ENCODE measurements around the gene FBXW5.

FBXW5 gene

GRCh38 chr9:136980669-136981478, 36.3 kb upstream of the FBXW5 start:
- ATAC-seq (no peak), DNase-seq (ENCODE audit: low spot score in 2 of 2) (no peak)
- H3K4me1 Mint-ChIP-seq, result peaks cover 23% of the 10 kb centered on the region
- H3K27ac Mint-ChIP-seq, result no peak overlapping the region
- H3K4me3 Mint-ChIP-seq, result no peak overlapping the region
- H3K36me3 Mint-ChIP-seq, result no peaks in the 10 kb centered on the region
- no peaks in the 10 kb centered on the region for H3K9me3 Mint-ChIP-seq

- H3K4me3 Mint-ChIP-seq, result no peak overlapping the region
- no peaks in the 10 kb centered on the region for H3K9me3 Mint-ChIP-seq
- DNase-seq (ENCODE audit: low spot score in 2 of 2), result no peak
- no peak for ATAC-seq
- peaks cover 32% of the 10 kb centered on the region for H3K4me1 Mint-ChIP-seq
- H3K36me3 Mint-ChIP-seq, result no peaks in the 10 kb centered on the region
- H3K27ac Mint-ChIP-seq, result no peak overlapping the region
Observed at GRCh38 chr9:136979769-136980587, 35.4 kb upstream of the FBXW5 start.

GRCh38 chr9:136978865-136979544, 34.5 kb upstream of the FBXW5 start:
- no peak for ATAC-seq
- no peak overlapping the region for H3K4me3 Mint-ChIP-seq

GRCh38 chr9:136978073-136978864, 33.7 kb upstream of the FBXW5 start:
- peak; percentile 8 for ATAC-seq
- DNase-seq (ENCODE audit: low spot score in 2 of 2), result peak; percentile 71 to 86
- Mint-ChIP-seq H3K4me3 (peak overlapping the region; percentile 42), H3K4me1 (peaks cover 38% of the 10 kb centered on the region), H3K36me3 (no peaks in the 10 kb centered on the region), H3K9me3 (no peaks in the 10 kb centered on the region), H3K27ac (no peak overlapping the region)

More at GRCh38 chr9:136978865-136979544, 34.5 kb upstream of the FBXW5 start:
- no peak for DNase-seq (ENCODE audit: low spot score in 2 of 2)
- H3K9me3 Mint-ChIP-seq, result no peaks in the 10 kb centered on the region
- no peak overlapping the region for H3K27ac Mint-ChIP-seq
- no peaks in the 10 kb centered on the region for H3K36me3 Mint-ChIP-seq
- H3K4me1 Mint-ChIP-seq, result peaks cover 40% of the 10 kb centered on the region

GRCh38 chr9:136977649-136978072, 33.1 kb upstream of the FBXW5 start:
- H3K4me1 Mint-ChIP-seq, result peaks cover 38% of the 10 kb centered on the region
- ATAC-seq (no peak), DNase-seq (ENCODE audit: low spot score in 2 of 2) (no peak)
- H3K36me3 Mint-ChIP-seq, result no peaks in the 10 kb centered on the region
- no peaks in the 10 kb centered on the region for H3K9me3 Mint-ChIP-seq
- H3K4me3 Mint-ChIP-seq, result peak overlapping the region; percentile 42
- H3K27ac Mint-ChIP-seq, result no peak overlapping the region

- no peaks in the 10 kb centered on the region for H3K9me3 Mint-ChIP-seq
- DNase-seq (ENCODE audit: low spot score in 2 of 2) (no peak), ATAC-seq (no peak)
- peak within 1 kb of the TSS; percentile 50 for H3K4me3 Mint-ChIP-seq
- H3K4me1 Mint-ChIP-seq, result peaks cover 38% of the 10 kb centered on the region
- no peaks in the 10 kb centered on the region for H3K36me3 Mint-ChIP-seq
- peak within 1 kb of the TSS; percentile 69 for H3K27ac Mint-ChIP-seq
Observed at GRCh38 chr9:136977223-136977622, 32.7 kb upstream of the FBXW5 start, which contains the start of gene PTGDS. PTGDS (plus strand) TSS chr9:136977504; CDS start chr9:136977579, 75 bp downstream.

GRCh38 chr9:136975644-136976043, 31.1 kb upstream of the FBXW5 start:
- Mint-ChIP-seq H3K36me3 (no peaks in the 10 kb centered on the region), H3K9me3 (no peaks in the 10 kb centered on the region), H3K4me1 (peaks cover 35% of the 10 kb centered on the region), H3K4me3 (peak overlapping the region; percentile 50), H3K27ac (peak overlapping the region; percentile 69)
- ATAC-seq, result peak; percentile 45
- DNase-seq (ENCODE audit: low spot score in 2 of 2), result peak in 1 of 2 donors; percentile 72

GRCh38 chr9:136974817-136975535, 30.4 kb upstream of the FBXW5 start:
- H3K4me1 Mint-ChIP-seq, result peaks cover 37% of the 10 kb centered on the region
- DNase-seq (ENCODE audit: low spot score in 2 of 2), result no peak

GRCh38 chr9:136973618-136974617, 29.4 kb upstream of the FBXW5 start:
- ATAC-seq, result no peak
- H3K4me3 Mint-ChIP-seq, result no peak overlapping the region
- H3K36me3 Mint-ChIP-seq, result no peaks in the 10 kb centered on the region
- DNase-seq (ENCODE audit: low spot score in 2 of 2), result no peak
- H3K9me3 Mint-ChIP-seq, result no peaks in the 10 kb centered on the region
- peak overlapping the region; percentile 69 for H3K27ac Mint-ChIP-seq
- H3K4me1 Mint-ChIP-seq, result peaks cover 38% of the 10 kb centered on the region

More at GRCh38 chr9:136974817-136975535, 30.4 kb upstream of the FBXW5 start:
- no peaks in the 10 kb centered on the region for H3K9me3 Mint-ChIP-seq
- H3K4me3 Mint-ChIP-seq, result peak overlapping the region; percentile 50
- no peaks in the 10 kb centered on the region for H3K36me3 Mint-ChIP-seq
- H3K27ac Mint-ChIP-seq, result peak overlapping the region; percentile 69
- ATAC-seq, result peak; percentile 54

- peaks cover 38% of the 10 kb centered on the region for H3K4me1 Mint-ChIP-seq
- DNase-seq (ENCODE audit: low spot score in 2 of 2), result no peak
- H3K36me3 Mint-ChIP-seq, result no peaks in the 10 kb centered on the region
- no peak for ATAC-seq
- no peak overlapping the region for H3K4me3 Mint-ChIP-seq
- no peaks in the 10 kb centered on the region for H3K9me3 Mint-ChIP-seq
- peak overlapping the region; percentile 54 for H3K27ac Mint-ChIP-seq
Observed at GRCh38 chr9:136972743-136973142, 28.2 kb upstream of the FBXW5 start.

- no peak for ATAC-seq
- H3K4me3 Mint-ChIP-seq, result no peak overlapping the region
- H3K9me3 Mint-ChIP-seq, result no peaks in the 10 kb centered on the region
- peak overlapping the region; percentile 54 for H3K27ac Mint-ChIP-seq
- DNase-seq (ENCODE audit: low spot score in 2 of 2), result no peak
- H3K4me1 Mint-ChIP-seq, result peaks cover 38% of the 10 kb centered on the region
- H3K36me3 Mint-ChIP-seq, result no peaks in the 10 kb centered on the region
Observed at GRCh38 chr9:136972335-136972734, 27.8 kb upstream of the FBXW5 start.

- Mint-ChIP-seq H3K4me3 (no peak overlapping the region), H3K4me1 (peaks cover 36% of the 10 kb centered on the region), H3K36me3 (no peaks in the 10 kb centered on the region), H3K9me3 (no peaks in the 10 kb centered on the region), H3K27ac (no peak overlapping the region)
- DNase-seq (ENCODE audit: low spot score in 2 of 2) (no peak), ATAC-seq (no peak)
Observed at GRCh38 chr9:136971746-136972145, 27.2 kb upstream of the FBXW5 start.

- no peak for ATAC-seq
- DNase-seq (ENCODE audit: low spot score in 2 of 2), result no peak
- Mint-ChIP-seq H3K36me3 (no peaks in the 10 kb centered on the region), H3K27ac (no peak overlapping the region), H3K9me3 (no peaks in the 10 kb centered on the region), H3K4me3 (no peak overlapping the region), H3K4me1 (peaks cover 34% of the 10 kb centered on the region)
Observed at GRCh38 chr9:136970361-136970760, 25.8 kb upstream of the FBXW5 start.
